GM12872 (cell line): ENCODE data around the gene SETDB1.

Experiments used
- TF ChIP-seq, protein P1 (sequence below): IDR thresholded peaks from 3 replicates; pipeline ENCODE4 v1.5.1; 2011; ENCODE audit warnings: low read depth, mild to moderate bottlenecking, low read length, moderate library complexity; ENCODE audit not compliant: insufficient read depth

Gene SETDB1

DNA sequence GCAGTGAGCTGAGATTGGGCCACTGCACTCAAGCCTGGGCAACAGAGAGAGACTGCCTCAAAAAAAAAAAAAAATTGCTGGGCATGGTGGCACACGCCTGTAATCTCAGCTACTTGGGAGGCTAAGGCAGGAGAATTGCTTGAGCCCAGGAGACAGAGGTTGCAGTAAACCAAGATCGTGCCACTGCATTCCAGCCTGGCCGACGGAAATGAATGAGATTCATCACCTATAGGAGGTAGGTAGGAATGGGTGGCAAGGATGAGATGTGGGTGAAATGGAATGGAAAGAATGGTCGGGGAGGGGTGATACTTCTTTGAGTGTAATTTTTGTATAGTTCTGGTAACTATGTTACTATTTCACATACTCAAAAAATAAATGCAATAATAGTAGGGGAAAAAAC lies 23.8 kb upstream of the SETDB1 start:
- TF ChIP-seq, protein P1, sequence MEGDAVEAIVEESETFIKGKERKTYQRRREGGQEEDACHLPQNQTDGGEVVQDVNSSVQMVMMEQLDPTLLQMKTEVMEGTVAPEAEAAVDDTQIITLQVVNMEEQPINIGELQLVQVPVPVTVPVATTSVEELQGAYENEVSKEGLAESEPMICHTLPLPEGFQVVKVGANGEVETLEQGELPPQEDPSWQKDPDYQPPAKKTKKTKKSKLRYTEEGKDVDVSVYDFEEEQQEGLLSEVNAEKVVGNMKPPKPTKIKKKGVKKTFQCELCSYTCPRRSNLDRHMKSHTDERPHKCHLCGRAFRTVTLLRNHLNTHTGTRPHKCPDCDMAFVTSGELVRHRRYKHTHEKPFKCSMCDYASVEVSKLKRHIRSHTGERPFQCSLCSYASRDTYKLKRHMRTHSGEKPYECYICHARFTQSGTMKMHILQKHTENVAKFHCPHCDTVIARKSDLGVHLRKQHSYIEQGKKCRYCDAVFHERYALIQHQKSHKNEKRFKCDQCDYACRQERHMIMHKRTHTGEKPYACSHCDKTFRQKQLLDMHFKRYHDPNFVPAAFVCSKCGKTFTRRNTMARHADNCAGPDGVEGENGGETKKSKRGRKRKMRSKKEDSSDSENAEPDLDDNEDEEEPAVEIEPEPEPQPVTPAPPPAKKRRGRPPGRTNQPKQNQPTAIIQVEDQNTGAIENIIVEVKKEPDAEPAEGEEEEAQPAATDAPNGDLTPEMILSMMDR: no peak

DNA sequence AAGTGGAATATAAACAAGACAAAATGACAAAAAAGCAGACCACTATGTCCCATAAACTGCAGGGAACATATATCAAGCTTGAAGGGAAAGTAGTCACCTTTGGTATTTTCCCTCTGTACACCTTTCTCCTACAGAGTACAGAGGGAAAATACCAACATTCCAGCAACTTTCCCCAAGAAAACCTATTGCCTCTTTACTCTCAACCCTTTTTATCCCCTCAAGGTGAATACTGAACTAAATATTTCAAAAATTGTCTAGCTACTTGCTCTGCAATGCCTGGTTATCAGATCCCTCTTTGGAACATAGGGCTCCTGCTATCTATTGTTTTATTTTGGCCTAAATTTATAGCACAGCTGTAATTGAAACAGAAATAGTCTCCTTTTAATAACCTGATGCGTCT lies 23.4 kb upstream of the SETDB1 start:
- TF ChIP-seq, protein P1: no peak

DNA sequence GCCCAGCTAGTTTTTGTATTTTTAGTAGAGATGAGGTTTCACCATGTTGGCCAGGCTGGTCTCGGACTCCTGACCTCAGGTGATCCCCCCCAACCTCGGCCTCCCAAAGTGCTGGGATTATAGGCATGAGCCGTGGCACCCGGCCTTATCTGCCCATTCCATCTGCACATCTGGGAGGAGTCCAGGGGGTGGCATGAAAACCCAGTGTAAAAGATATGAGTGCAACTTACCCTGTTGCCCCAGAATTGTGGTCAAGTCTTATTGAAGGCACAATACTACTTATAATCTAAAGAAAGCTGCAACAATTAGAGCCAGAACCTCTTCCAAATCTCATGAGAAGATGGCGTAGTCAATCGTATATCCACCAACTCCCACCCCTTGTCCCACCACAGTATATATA lies 20.9 kb upstream of the SETDB1 start:
- TF ChIP-seq, protein P1: no peak

DNA sequence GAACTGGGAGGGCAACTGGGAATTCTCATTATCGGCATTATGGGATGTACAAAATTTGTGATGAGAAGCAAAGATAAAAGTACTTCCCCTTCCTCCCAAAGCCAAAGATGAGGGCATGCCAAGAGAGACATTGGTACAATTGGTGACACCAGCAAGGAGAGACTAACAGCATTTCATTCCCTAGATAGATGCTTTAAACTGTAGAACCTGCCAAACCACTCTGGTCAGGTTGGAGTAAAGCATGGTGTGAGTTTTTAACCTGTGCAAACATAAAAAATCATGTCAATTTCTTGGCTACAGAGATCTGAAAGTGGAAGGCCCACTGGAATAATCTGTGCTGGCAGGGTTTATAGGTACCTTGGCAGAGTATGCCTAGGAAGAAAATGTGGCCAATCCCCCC lies 19.8 kb upstream of the SETDB1 start:
- TF ChIP-seq, protein P1: no peak

DNA sequence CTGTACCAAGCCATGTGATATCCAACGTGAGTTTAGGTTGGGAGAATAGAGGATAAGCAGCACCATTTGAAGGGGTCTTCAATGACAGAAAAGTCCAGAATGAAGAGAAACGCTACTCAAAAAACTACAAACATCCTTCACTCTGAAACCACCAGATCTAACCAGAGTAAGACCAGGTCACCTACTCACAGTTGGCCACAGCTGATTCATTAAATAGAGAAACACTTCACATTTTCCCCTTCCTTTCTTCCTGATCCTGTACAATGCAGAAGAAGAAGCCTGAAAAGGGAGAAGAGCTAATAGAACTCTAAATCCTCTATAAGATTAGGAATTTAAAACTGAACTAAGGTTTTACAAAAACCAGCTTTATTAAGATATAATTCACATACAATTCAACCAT lies 19.4 kb upstream of the SETDB1 start:
- TF ChIP-seq, protein P1: no peak

DNA sequence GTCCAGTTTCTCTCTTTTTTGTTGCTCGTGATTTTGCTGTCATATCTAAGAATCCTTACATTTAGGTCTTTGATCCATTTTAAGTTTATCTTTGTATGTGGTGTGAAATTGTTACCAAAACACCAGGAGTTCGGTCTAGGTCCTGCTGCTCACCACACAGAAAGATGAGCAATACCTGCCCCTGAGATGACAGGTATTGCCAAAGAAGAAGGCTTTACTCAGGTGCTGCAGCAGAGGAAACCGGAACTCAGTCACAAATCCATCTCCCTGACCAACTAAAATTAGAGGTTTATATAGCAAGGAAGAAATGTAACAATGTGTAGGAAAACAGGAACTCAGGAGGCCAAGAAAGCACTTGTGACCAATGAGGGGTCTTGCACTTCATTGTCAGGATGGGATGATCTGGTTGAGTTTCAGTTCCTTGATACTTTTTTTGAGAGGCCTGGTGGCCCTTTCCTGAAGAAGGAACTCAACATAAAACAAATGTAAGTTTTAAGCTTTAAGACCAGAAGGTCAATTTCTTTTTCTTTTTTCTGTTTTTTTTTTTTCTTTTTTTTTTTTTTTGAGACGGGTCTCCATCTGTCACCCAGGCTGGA lies 16.5 kb upstream of the SETDB1 start:
- TF ChIP-seq, protein P1: no peak

DNA sequence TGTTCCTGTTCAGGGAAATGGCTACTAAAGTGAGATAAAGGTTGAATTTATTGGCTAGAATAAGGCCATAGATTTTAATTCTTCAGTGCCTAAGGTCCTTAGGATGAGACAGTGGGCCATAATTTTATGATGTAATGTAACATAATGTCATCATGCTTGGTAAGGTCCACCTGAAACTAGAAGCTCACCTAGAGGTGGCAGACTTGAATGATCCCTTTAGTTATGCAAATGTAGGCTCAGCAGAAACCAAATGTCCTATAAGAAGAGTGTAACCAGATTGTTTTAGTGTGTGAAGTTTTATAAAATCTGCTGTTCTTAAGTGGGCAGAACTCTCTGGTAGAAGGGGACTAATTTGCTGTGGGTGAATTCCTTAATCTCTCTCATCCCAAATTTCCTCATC lies 13.5 kb upstream of the SETDB1 start:
- TF ChIP-seq, protein P1: no peak
